GF-D8 (cell line): ENCODE measurements around the gene TBC1D22A.

Experiments
- DNase-seq: peaks from one replicate; lab custom pipeline; 2025; lab: John Stamatoyannopoulos, UW

TBC1D22A gene

DNA sequence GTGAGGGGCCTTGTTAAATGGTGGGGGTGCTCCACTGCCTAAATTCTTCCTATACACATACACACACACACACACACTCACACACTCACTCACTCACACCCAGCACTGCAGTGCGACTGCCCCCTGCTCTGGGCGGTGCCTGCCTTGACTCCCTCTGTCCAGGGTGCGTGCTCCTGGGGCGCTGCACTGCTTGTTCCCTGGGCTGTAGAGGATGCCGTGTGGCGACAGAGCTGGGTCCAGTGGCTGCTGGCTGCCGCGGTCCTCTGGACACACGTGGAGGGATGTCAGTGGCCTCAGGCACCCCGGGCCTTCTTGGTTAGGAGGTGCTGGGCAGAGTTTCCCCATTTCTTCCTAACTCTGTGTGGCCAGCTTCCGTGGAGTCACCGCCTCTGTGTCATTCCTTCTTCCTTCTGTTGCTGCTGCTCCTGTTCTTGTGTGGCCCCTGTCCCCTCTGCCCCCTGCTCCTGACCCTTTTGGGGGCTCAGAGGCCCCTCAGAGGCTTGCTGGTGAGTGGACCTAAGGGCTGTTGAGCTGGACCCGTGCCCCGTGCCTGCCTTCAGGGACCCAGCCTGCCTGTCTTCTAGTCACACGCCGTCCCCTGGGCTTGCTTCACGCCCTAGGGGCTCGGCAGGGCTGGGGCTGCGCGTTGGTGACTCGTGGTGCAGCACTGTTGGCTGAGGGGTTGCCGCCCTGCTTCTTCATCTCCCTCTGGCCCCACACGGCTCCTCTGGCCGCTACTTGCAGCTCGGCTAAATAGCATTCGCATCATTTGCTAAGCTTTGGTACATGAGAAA, 147.0 kb downstream of the TBC1D22A start:
- DNase-seq, result no peak

- no peak for DNase-seq
These were observed 148.2 kb downstream of the TBC1D22A start for GRCh38 chr22:46910624-46911023.

- no peak for DNase-seq
These were observed 148.9 kb downstream of the TBC1D22A start for GRCh38 chr22:46911346-46911745.

GRCh38 chr22:46913351-46913750, 150.9 kb downstream of the TBC1D22A start:
- no peak for DNase-seq

- no peak for DNase-seq
These were observed 152.0 kb downstream of the TBC1D22A start for GRCh38 chr22:46914481-46914880.

GRCh38 chr22:46914916-46915894, 152.8 kb downstream of the TBC1D22A start:
- DNase-seq, result no peak

- no peak for DNase-seq
These were observed 153.7 kb downstream of the TBC1D22A start for GRCh38 chr22:46915950-46916730.

GRCh38 chr22:46916886-46917770, 154.7 kb downstream of the TBC1D22A start:
- no peak for DNase-seq

GRCh38 chr22:46917771-46918101, 155.3 kb downstream of the TBC1D22A start:
- no peak for DNase-seq

GRCh38 chr22:46918197-46918596, 155.7 kb downstream of the TBC1D22A start:
- DNase-seq, result no peak

DNA sequence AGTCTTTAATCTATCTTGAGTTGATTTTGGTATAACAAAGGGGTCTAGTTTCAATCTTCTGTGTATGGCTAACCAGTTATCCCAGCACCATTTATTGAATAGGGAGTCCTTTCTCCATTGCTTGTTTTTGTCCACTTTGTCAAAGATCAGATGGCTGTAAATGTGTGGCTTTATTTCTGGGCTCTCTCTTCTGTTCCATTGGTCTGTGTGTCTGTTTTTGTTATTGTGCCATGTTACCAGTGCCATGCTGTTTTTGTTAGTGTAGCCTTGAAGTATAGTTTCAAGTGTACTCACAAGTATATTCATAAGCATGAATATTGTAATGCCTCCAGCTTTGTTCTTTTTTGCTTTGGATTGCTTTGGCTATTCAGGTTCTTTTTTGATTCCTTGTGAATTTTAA, 159.6 kb downstream of the TBC1D22A start:
- DNase-seq, result no peak

DNA sequence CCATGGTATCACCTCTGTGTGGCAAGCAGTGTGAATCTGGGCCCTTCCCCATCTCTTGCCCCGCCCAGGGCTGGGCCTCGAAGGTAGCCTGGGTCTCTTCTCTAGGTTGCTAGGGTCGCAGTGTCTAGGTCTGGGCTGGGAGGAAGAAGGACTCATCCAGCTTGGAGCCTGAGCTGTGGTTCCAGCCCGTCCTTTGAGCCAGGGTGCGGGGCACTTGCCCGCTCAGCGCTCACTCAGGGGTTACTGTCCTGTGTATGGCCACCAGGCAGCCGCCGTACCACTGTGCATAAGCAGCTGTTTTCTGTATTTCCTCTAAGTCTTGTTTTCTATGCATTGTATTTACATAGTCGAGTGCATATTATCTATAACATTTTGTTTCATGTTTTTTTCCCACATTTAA, 160.9 kb downstream of the TBC1D22A start:
- DNase-seq, result no peak

DNA sequence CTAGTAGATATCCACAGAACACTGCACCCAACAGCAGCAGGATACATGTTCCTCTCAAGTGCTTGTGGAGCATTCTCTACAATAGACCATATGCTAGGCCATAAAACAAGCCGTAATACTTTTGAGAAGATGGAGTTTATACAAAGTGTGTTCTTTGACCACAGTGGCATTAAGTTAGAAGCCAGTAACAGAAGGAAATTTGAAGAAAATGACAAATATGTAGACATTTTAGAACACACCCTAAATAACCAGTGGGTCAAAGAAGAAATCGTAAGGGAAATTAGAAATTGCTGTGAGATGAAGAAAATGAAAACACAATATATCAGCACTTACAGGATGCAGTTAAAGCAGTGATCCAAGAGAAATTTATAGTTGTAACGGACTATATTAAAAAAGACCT, 163.4 kb downstream of the TBC1D22A start:
- no peak for DNase-seq

DNA sequence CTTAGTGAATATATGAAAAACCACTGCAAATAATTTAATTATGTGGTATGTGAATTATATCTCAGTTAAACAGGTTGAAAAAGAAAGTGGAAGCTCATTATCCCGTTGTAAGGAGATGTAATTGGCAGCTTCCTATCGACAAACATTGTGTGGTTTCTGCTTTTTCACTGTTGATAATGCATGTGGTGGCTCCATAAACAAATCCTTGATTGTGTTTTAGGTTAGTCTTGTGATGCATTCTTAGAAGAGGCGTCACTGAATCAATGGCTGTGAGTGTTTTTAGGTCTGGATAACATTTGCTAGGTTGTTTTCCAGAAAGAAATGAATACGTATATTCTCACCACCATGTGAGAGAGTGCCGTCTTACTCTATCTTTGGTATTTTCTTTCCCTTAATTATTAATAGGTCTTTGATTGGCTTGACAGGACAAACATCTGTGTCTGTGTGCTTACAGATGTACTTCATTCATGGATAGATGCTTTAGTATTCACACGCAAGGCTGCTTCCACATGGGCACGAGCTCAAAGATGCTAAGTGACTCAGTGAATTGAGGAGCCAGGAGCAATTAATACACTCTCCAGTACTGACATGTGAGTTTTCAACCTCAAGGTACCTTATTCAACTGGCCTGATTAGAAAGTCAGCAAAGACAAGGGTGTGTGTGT, 166.7 kb downstream of the TBC1D22A start:
- DNase-seq, result no peak

DNA sequence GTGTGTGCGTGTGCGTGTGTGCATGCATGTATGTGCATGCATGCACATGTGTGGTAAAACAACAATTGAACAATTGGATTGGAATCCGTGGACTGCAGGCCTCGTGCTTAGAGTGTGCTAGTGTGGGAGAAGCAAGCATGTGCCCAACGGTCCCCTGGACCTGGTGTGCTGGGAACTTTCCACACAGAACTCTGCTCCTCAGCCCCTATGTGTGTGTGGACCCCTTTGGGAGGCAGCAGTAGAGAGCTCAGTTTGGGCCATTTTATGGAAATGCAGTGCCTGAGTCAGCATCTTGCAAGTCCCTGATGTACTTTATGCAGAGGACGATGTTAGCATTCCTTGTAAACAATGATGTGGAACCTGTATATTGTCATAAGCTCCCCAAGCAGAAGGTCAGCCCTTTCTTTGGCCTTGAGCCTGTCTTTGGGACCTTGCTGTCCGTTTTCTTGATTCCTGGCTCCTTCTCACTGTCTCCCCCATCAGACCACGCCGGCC, 167.3 kb downstream of the TBC1D22A start:
- no peak for DNase-seq

GRCh38 chr22:46931414-46931813, 169.0 kb downstream of the TBC1D22A start:
- DNase-seq, result no peak

DNA sequence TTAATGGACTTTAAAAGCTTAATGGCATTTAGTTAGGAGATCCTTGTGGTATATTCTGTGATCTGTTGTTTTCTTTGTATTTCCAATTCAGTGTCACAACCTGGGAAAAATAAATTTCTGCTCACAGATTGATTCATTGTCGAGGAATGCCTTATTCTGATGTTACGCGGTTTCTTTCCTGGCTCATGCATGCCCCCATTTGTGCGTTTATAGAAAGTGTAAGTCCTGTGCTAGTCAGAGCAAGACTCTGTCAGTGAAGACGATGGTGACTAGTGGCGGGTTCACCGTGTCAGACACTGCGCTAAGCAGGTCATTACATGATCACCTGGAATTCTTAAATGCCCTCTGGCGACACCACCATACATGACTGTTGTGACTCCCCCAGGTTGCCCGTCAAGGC, 169.4 kb downstream of the TBC1D22A start:
- no peak for DNase-seq

- DNase-seq, result no peak
These were observed 170.8 kb downstream of the TBC1D22A start for GRCh38 chr22:46933040-46933930.

DNA sequence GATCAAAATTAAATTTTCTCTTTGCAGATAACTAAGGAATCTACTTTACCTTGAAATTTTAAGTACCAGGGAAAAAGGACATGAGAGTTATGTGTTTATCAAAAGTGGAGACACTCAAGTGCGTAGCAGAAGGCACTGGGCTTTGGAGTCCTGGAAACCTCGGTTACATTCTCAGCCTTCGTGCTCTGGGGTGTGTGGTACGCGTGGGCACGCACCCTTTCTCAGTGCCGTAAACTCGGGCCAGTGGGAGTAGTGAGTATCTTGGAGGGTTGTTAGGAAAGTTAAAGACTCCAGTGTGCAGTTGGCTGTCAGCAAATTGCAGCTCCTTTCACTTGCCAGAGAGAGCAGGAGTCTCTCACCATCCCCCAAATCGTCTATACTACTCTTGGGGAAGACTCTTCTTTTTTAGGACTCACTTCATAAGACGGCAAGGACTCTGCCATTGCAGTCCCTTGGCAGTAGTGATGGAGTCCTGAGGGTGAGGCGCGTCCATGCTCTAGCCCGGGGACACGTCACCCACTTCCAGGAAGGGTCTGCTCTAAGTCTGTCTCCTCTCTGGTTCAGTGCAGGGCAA, 171.8 kb downstream of the TBC1D22A start:
- DNase-seq, result no peak
